Left lung (tissue), 10 donors: ENCODE measurements around the gene SDK1. TPM values are rescaled to one million over a fixed set of nuclear protein-coding genes. Genes with fewer than 3 reads are reported as not detected.

Experiments
- ATAC-seq: fragments of 200-7000 bp; cut with Tn5 transposase; one replicate; pipeline ENCODE4 v1.9.1; 2020; ENCODE audit warnings: moderate library complexity
- DNase-seq, 4 donors: peaks; one replicate each; pipeline ENCODE4 v3.0.0-alpha.2; 2013 to 2020
- H3K27ac ChIP-seq, 2 donors: fragments of 200-600 bp; sonication (generic) in 1 of 2; one replicate each; pipeline versions ENCODE4 v1.5.0 to v1.8.0; 2020 to 2021
- H3K27me3 ChIP-seq, 2 donors: fragments of 200-600 bp; sonication (generic) in 1 of 2; one replicate each; pipeline versions ENCODE4 v1.5.0 to v1.8.0; 2020 to 2021
- H3K36me3 ChIP-seq, 2 donors: fragments of 200-600 bp; sonication (generic) in 1 of 2; one replicate each; pipeline versions ENCODE4 v1.5.0 to v1.8.0; 2020 to 2021
- H3K4me1 ChIP-seq, 2 donors: fragments of 200-600 bp; one replicate each; pipeline ENCODE4 v1.8.0; 2021
- H3K4me3 ChIP-seq, 2 donors: fragments of 200-600 bp; sonication (generic) in 1 of 2; one replicate each; pipeline versions ENCODE4 v1.5.0 to v1.8.0; 2020 to 2021; ENCODE audit warnings: mild to moderate bottlenecking in 1 of 2
- H3K9me3 ChIP-seq, 2 donors: fragments of 200-600 bp; sonication (generic) in 1 of 2; one replicate each; pipeline versions ENCODE4 v1.5.0 to v1.8.0; 2020 to 2021
- CTCF ChIP-seq, 2 donors: fragments of 200-600 bp; sonication (generic) in 1 of 2; IDR thresholded peaks; one replicate each; pipeline versions ENCODE4 v1.5.0 to v1.8.0; 2021; ENCODE audit warnings: antibody characterized with exemption in 2 of 2
- intact Hi-C, 2 donors: fragments of 100-400 bp; cut with DNase I; formaldehyde crosslinking; loops; one replicate each; pipeline versions ENCODE4 v1.11.2 to v1.14.2; 2022
- polyA plus RNA-seq, 6 donors: library from polyadenylated mRNA; unstranded; fragments of 120-200 nt; gene quantifications; one replicate each; pipeline ENCODE4 v1.2.1, GENCODE V29; 2013; ENCODE audit not compliant: insufficient read length in 6 of 6
- total RNA-seq, 2 donors: library from RNA; stranded (reverse); fragmentation: NEBNext Ultra II Directional; extraction: Animal tissue kit (Norgen Biotek cat#: 25700); gene quantifications; one replicate each; pipeline ENCODE4 v1.2.1, GENCODE V29; 2021
- donor health status: DM: no; HTN: yes; CAD: no.
- donor health status: DM: no; HTN: no; CAD: no.

SDK1 gene
- total and polyA plus RNA-seq, 8 donors: 5.5 to 17.6 (median 13.0) TPM

GRCh38 chr7:4026941-4027486 lies 726.0 kb downstream of the SDK1 start:
- Histone ChIP-seq H3K9me3 (no peaks in the 10 kb centered on the region), H3K27me3 (no peaks in the 10 kb centered on the region), H3K27ac (no peak overlapping the region), H3K4me1 (no peaks in the 10 kb centered on the region), H3K36me3 (no peaks in the 10 kb centered on the region), H3K4me3 (no peak overlapping the region)
- intact Hi-C loops: no loop called here
- DNase-seq (no peak), ATAC-seq (no peak)
- TF ChIP-seq CTCF (IDR thresholded peaks at IDR 0.05): no peak

GRCh38 chr7:4028221-4028620 lies 727.2 kb downstream of the SDK1 start:
- no peaks in the 10 kb centered on the region for H3K9me3 ChIP-seq
- intact Hi-C loops: no loop called here
- H3K27me3 ChIP-seq: no peaks in the 10 kb centered on the region
- H3K4me3 ChIP-seq: no peak overlapping the region
- DNase-seq: no peak
- no peaks in the 10 kb centered on the region for H3K36me3 ChIP-seq
- H3K27ac ChIP-seq: no peak overlapping the region
- no peak for ATAC-seq
- H3K4me1 ChIP-seq: no peaks in the 10 kb centered on the region
- no peak for TF ChIP-seq CTCF (IDR thresholded peaks at IDR 0.05)

GRCh38 chr7:4029941-4030340 lies 728.9 kb downstream of the SDK1 start:
- H3K9me3 ChIP-seq: no peaks in the 10 kb centered on the region
- no peaks in the 10 kb centered on the region for H3K4me1 ChIP-seq
- DNase-seq (no peak), ATAC-seq (no peak)
- no peak for TF ChIP-seq CTCF (IDR thresholded peaks at IDR 0.05)
- H3K4me3 ChIP-seq: no peak overlapping the region
- intact Hi-C loops: no loop called here
- H3K36me3 ChIP-seq: no peaks in the 10 kb centered on the region
- no peak overlapping the region for H3K27ac ChIP-seq
- H3K27me3 ChIP-seq: no peaks in the 10 kb centered on the region

GRCh38 chr7:4030346-4030950 lies 729.4 kb downstream of the SDK1 start:
- intact Hi-C loops: no loop called here
- H3K36me3 ChIP-seq: no peaks in the 10 kb centered on the region
- H3K27ac ChIP-seq: no peak overlapping the region
- TF ChIP-seq CTCF (IDR thresholded peaks at IDR 0.05): no peak
- DNase-seq: no peak
- H3K4me3 ChIP-seq: no peak overlapping the region
- H3K27me3 ChIP-seq: no peaks in the 10 kb centered on the region
- no peaks in the 10 kb centered on the region for H3K9me3 ChIP-seq
- ATAC-seq: no peak
- H3K4me1 ChIP-seq: no peaks in the 10 kb centered on the region

GRCh38 chr7:4033996-4034395 lies 732.9 kb downstream of the SDK1 start:
- Histone ChIP-seq H3K9me3 (no peaks in the 10 kb centered on the region), H3K4me1 (no peaks in the 10 kb centered on the region), H3K27ac (no peak overlapping the region), H3K36me3 (no peaks in the 10 kb centered on the region), H3K4me3 (no peak overlapping the region), H3K27me3 (no peaks in the 10 kb centered on the region)
- DNase-seq: peak in 1 of 4 donors; percentile 20
- intact Hi-C loops: no loop called here
- no peak for ATAC-seq
- no peak for TF ChIP-seq CTCF (IDR thresholded peaks at IDR 0.05)
